AG04450 (cell line): ENCODE measurements around the gene PPFIA1. TPM values are rescaled to one million over a fixed set of nuclear protein-coding genes. Genes with fewer than 3 reads are reported as not detected.

Experiments
- CTCF ChIA-PET: fragments of 300-600, 350-600 bp; formaldehyde crosslinking; extraction: SDS; loops from one replicate; lab custom pipeline; 2022; ENCODE audit warnings: antibody characterized with exemption, inconsistent platforms; lab: Charles Lee
- POLR2A ChIA-PET: fragments of 350-600 bp; formaldehyde crosslinking; extraction: SDS; loops from one replicate; lab custom pipeline; 2021; ENCODE audit warnings: antibody characterized with exemption, inconsistent platforms; lab: Yijun Ruan, JAX
- DNase-seq: peaks from one replicate; pipeline ENCODE4 v3.0.0-alpha.2; 2011; ENCODE audit warnings: low read depth, low spot score
- H3K27ac ChIP-seq: one replicate; pipeline ENCODE4 v1.5.1; 2012; ENCODE audit warnings: low read depth, low read length, control low read depth
- H3K27me3 ChIP-seq: one replicate; pipeline ENCODE4 v1.6.0; 2012; ENCODE audit warnings: low read length; ENCODE audit not compliant: control insufficient read depth, insufficient read depth
- H3K4me3 ChIP-seq: 2 replicates; pipeline ENCODE4 v1.5.1; 2011; ENCODE audit warnings: mild to moderate bottlenecking, low read depth, low read length, control low read depth
- H3K9me3 ChIP-seq: 2 replicates; pipeline ENCODE4 v1.5.1; 2012; ENCODE audit warnings: low read length; ENCODE audit not compliant: control insufficient read depth, insufficient read depth
- CTCF ChIP-seq: IDR thresholded peaks from 2 replicates; pipeline ENCODE4 v1.5.1; 2011; ENCODE audit warnings: low read depth, low read length, control low read depth, inconsistent platforms
- polyA plus RNA-seq: library from polyadenylated mRNA; depleted of rRNA; stranded (reverse); fragments of >200 nt; gene quantifications from 2 replicates; pipeline ENCODE4 v1.2.3, GENCODE V29; 2011

Gene PPFIA1
- polyA plus RNA-seq, 1 experiment = 39.9 TPM

- CTCF ChIA-PET = no interaction called here
- Histone ChIP-seq H3K4me3 (no peak overlapping the region), H3K27me3 (peaks cover 6% of the 10 kb centered on the region), H3K27ac (peak overlapping the region; percentile 39), H3K9me3 (no peaks in the 10 kb centered on the region; the same call in 1 of the 2 replicates)
- peak; percentile 69 for DNase-seq
- POLR2A ChIA-PET = no interaction called here
- no peak for TF ChIP-seq CTCF
Observed at GRCh38 chr11:70244698-70245097, 25.8 kb upstream of the PPFIA1 start.

- DNase-seq = no peak
- CTCF ChIA-PET = no interaction called here
- Histone ChIP-seq H3K9me3 (no peaks in the 10 kb centered on the region), H3K4me3 (no peak overlapping the region), H3K27me3 (peaks cover 2% of the 10 kb centered on the region), H3K27ac (peak overlapping the region; percentile 11)
- POLR2A ChIA-PET = interaction anchor here (0.6 kb wide), 1 partner anchor 11 kb away, joined by 3 read pairs; no protein-coding TSS in a partner anchor
- TF ChIP-seq CTCF = no peak
Observed at GRCh38 chr11:70246196-70246595, 24.3 kb upstream of the PPFIA1 start.

GRCh38 chr11:70247042-70247709 is 23.3 kb upstream of the PPFIA1 start:
- no peak for DNase-seq
- Histone ChIP-seq H3K4me3 (no peak overlapping the region), H3K27ac (no peak overlapping the region), H3K27me3 (peaks cover 6% of the 10 kb centered on the region), H3K9me3 (no peaks in the 10 kb centered on the region)
- CTCF ChIA-PET = no interaction called here
- no peak for TF ChIP-seq CTCF
- POLR2A ChIA-PET = no interaction called here

- no peak for DNase-seq
- no peaks in the 10 kb centered on the region for H3K9me3 ChIP-seq
- ChIA-PET POLR2A (interaction anchor here (0.5 kb wide), 1 partner anchor 35 kb away, joined by 4 read pairs; no protein-coding TSS in a partner anchor), CTCF (no interaction called here)
- no peak overlapping the region for H3K4me3 ChIP-seq
- no peak overlapping the region for H3K27ac ChIP-seq
- TF ChIP-seq CTCF = no peak
- peaks cover 7% of the 10 kb centered on the region for H3K27me3 ChIP-seq
Observed at GRCh38 chr11:70247710-70248072, 22.8 kb upstream of the PPFIA1 start.

GRCh38 chr11:70250876-70251658 is 19.4 kb upstream of the PPFIA1 start:
- Histone ChIP-seq H3K9me3 (no peaks in the 10 kb centered on the region), H3K27me3 (peaks cover 7% of the 10 kb centered on the region), H3K27ac (no peak overlapping the region), H3K4me3 (no peak overlapping the region)
- DNase-seq = no peak
- ChIA-PET POLR2A (interaction anchor here (0.6 to 0.7 kb wide), 2 partner anchors 19 to 20 kb away, joined by 3 to 4 read pairs; no protein-coding TSS in a partner anchor), CTCF (no interaction called here)
- no peak for TF ChIP-seq CTCF
